ACC112 (cell line): Measurements from ENCODE around the gene POLR3GL.
A peak's percentile ranks its signal among the peaks of the same experiment; 100 is the strongest.

Experiments used
- H2AFZ ChIP-seq: fragments of 200-600 bp; sonication (generic); one replicate; pipeline ENCODE4 v1.6.0; 2017; ENCODE audit warnings: antibody characterized with exemption, low read length; ENCODE audit not compliant: unreplicated experiment
- H3K27ac ChIP-seq: fragments of 200-600 bp; sonication (generic); 2 replicates; pipeline ENCODE4 v1.5.1; 2014; ENCODE audit warnings: low read depth, mild to moderate bottlenecking, antibody characterized with exemption, low read length, moderate library complexity
- H3K27me3 ChIP-seq: fragments of 200-600 bp; sonication (generic); 2 replicates; pipeline ENCODE4 v1.6.1; 2014; ENCODE audit warnings: mild to moderate bottlenecking, antibody characterized with exemption, low read length, moderate library complexity, mixed read lengths; ENCODE audit not compliant: insufficient read depth
- H3K36me3 ChIP-seq: fragments of 200-600 bp; sonication (generic); 2 replicates; pipeline ENCODE4 v1.6.1; 2016; ENCODE audit warnings: mild to moderate bottlenecking, antibody characterized with exemption, low read length, moderate library complexity, mixed read lengths; ENCODE audit not compliant: insufficient read depth
- H3K4me1 ChIP-seq: fragments of 200-600 bp; sonication (generic); one replicate; pipeline ENCODE4 v1.6.1; 2016; ENCODE audit warnings: low read length, mixed read lengths; ENCODE audit not compliant: insufficient read depth, unreplicated experiment, control insufficient read depth
- H3K4me3 ChIP-seq: fragments of 200-600 bp; sonication (generic); 2 replicates; pipeline ENCODE4 v1.5.1; 2014; ENCODE audit warnings: mild to moderate bottlenecking, low read depth, low read length
- H3K79me2 ChIP-seq: fragments of 200-600 bp; sonication (generic); one replicate; pipeline ENCODE4 v1.6.0; 2016; ENCODE audit warnings: low read length; ENCODE audit not compliant: control insufficient read depth, unreplicated experiment, insufficient read depth

The POLR3GL gene

DNA sequence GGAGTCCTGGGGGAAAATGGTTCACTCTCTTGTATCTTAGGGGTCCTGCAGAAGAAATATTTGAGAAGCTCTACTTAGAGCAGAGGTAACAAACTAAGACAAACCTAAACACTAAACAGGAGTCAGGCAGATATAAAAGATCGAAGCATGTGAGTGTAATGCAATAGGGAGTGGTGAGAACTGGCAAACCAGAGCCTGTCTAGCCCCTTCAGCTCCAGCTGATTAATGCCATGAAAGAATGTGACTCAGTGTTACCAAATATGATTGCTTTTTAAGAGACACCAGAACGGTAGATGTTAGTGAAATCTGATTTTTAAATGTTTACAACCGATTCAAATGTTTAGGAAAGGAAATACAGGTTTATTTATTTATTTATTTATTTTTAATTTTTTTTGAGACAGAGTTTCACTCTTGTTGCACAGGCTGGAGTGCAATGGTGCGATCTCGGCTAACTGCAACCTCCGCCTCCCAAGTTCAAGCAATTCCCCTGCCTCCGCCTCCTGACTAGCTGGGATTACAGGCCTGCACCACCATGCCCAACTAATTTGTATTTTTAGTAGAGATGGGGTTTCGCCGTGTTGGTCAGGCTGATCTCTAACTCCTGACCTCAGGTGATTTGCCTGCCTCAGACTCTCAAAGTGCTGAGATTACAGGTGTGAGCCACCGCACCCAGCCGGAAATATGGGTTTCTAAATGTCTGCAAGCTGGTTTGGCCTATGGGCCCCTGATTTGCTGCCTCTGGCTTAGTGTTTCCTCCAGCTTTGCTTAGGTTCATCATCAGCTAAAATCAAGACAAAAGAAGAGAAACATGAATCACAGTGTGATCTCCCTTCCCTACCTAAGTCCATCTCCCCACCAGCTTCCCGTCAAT is 19.7 kb downstream of the POLR3GL start:
- Histone ChIP-seq H3K27ac (no peak overlapping the region), H3K4me1 (peaks cover 45% of the 10 kb centered on the region), H3K36me3 (no peaks in the 10 kb centered on the region), H3K27me3 (no peaks in the 10 kb centered on the region), H3K79me2 (no peaks in the 10 kb centered on the region), H2AFZ (no peak overlapping the region), H3K4me3 (no peak overlapping the region)

DNA sequence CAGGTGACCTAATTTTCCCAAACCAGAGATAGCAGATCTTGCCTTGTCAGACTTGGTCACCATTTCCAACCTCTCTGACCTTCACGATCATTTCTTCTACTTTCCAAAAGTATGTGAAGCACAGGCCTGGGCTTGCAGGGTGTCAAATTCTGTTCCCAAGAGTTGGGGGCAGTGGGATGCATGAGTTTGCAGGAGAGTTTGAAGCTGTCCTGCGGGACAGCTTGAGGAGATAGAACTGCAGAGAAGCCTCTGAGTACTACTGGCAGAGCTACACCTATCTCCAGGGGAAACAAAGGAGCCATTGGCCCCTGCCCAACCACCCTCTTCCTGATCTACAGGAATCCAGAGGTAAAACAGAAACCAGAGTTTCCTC is 20.6 kb downstream of the POLR3GL start:
- Histone ChIP-seq H3K27me3 (no peaks in the 10 kb centered on the region), H3K4me1 (peaks cover 37% of the 10 kb centered on the region), H3K27ac (peak overlapping the region; percentile 70), H2AFZ (peak overlapping the region; percentile 16), H3K36me3 (no peaks in the 10 kb centered on the region), H3K4me3 (no peak overlapping the region), H3K79me2 (no peaks in the 10 kb centered on the region)

DNA sequence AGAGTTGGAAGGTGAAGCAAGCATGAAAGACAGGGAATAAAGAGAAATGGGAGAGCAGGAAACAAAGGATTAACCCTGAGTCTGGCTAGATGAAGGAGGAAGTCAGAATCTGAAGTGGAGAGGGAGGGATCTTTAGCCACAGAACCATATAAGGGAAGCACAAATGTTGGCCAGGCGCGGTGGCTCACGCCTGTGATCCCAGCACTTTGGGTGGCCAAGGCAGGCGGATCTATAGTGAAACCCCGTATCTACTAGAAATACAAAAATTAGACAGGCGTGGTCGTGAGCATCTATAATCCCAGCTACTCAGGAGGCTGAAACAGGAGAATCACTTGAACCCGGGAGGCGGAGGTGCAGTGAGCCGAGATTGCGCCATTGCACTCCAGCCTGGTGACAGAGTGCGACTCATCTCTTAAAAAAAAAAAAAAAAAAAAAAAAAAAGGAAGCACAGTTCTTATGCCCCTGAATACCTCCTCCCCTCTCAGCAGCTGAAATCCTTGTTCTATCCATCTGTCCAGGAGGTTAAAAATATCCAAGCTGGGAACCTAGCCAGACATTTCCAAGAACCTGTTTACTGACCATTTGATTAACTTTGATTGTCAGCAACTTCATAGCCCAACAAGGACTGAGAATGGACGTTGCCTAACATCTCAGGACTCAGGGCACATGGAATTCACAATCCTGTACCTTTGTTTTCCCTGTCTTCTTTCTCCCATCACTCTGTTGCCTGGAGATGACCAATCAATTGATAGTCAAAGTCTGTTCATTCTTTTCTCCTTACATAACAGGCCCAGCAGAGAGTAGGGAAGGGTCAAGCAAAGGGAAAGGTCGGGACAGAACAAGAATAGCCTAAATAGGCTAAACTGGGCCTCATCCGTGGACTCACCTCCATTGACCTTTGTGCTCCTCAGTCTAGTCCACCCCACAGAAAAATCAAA is 21.3 kb downstream of the POLR3GL start:
- Histone ChIP-seq H3K79me2 (no peaks in the 10 kb centered on the region), H3K36me3 (no peaks in the 10 kb centered on the region), H3K4me3 (no peak overlapping the region), H3K4me1 (peaks cover 31% of the 10 kb centered on the region), H3K27ac (peak overlapping the region; percentile 70), H2AFZ (peak overlapping the region; percentile 16), H3K27me3 (no peaks in the 10 kb centered on the region)

DNA sequence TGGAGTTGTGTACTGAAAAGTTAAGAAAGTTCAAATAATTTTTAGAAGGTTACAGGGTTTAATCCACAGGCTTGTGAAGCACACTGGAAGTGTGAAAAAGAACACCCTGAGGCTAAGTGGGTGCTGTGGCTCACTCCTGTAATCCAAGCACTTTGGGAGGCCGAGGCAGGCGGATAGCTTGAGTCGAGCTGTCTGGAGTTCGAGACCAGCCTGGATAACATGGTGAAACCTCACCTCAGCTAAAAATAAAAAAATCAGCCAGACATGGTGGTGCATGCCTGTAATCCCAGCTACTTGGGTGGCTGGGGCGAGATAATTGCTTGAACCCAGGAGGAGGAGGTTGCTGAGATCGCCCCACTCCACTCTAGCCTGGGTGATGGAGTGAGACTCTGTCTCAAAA is 22.1 kb downstream of the POLR3GL start:
- no peaks in the 10 kb centered on the region for H3K79me2 ChIP-seq
- H3K4me3 ChIP-seq: no peak overlapping the region
- no peak overlapping the region for H2AFZ ChIP-seq
- H3K4me1 ChIP-seq: peaks cover 30% of the 10 kb centered on the region
- no peaks in the 10 kb centered on the region for H3K27me3 ChIP-seq
- H3K27ac ChIP-seq: peak overlapping the region; percentile 70
- no peaks in the 10 kb centered on the region; the same call in 1 of the 2 replicates for H3K36me3 ChIP-seq

DNA sequence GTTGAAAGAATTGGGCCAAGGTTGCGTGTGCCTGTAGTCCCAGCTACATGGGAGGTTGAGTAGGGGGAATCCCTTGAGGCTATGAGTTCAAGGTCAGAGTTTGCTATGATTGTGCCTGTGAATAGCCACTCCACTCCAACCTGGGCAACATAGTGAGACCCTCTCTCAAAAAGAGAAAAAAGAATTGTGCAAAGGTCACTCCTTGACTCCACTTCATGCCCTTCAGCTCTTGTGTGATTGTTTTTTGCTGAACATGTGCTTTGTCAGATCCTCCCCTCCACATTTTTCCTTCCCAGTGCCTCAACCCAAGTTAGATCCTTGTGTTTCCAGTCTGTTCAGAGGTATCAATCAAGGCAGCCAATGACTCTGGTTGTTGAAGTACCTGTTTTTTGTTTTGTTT is 23.4 kb downstream of the POLR3GL start:
- no peak overlapping the region for H3K4me3 ChIP-seq
- no peaks in the 10 kb centered on the region for H3K27me3 ChIP-seq

DNA sequence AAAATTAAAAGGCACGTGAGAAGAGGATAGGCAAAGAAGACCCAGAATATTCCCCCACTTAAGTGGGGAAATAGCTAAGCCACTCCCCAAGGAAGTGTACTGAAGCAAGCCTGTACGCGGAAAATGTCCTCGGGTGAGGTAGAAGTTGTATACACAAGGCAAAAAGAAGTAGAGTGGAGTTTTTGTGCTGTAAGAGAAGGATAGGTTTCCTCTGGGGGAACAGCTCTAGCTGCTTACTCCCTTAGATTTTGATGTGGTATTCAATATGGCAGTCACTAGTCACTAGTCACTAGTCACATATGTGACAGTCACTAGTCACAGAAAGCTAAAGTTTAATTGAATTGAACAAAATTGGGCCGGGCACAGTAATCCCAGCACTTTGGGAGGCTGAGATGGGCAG is 24.3 kb downstream of the POLR3GL start:
- Histone ChIP-seq H3K79me2 (peaks cover 9% of the 10 kb centered on the region), H3K4me3 (no peak overlapping the region), H3K27me3 (no peaks in the 10 kb centered on the region), H3K4me1 (peaks cover 30% of the 10 kb centered on the region), H2AFZ (no peak overlapping the region), H3K27ac (no peak overlapping the region), H3K36me3 (peaks cover 14% of the 10 kb centered on the region)

More for the DNA sequence above, 23.4 kb downstream of the POLR3GL start:
- Histone ChIP-seq H3K79me2 (peaks cover 1% of the 10 kb centered on the region), H3K4me1 (peaks cover 27% of the 10 kb centered on the region), H3K27ac (no peak overlapping the region), H2AFZ (no peak overlapping the region), H3K36me3 (peaks cover 5% of the 10 kb centered on the region)

DNA sequence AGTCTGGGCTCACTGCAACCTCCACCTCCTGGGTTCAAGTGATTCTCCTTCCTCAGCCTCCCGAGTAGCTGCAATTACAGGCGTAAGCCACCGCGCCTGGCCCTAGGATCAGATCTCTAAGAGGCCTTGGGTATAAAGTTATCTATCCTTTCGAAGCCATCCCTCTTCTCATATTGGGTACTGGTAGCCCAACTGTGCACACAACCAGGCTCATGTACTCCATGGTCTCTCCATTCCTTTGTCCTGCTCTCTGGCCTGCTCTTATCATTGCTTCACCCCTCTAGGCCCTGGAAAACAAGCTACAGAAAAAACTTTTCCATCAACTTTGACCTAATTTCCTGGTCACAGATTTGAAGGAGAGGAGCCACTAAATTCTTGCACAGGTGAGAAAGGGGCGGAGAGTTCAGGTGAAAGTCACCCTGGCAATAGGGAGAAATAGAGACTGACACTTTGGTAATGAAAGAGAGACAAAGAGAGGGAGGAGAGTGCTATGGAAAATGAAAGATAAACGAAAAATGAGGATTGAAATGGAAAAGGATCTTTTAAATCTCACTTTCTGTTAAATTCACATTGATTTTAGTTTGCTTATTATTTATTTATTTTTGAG is 25.9 kb downstream of the POLR3GL start:
- Histone ChIP-seq H3K79me2 (peaks cover 24% of the 10 kb centered on the region), H2AFZ (no peak overlapping the region), H3K27me3 (no peaks in the 10 kb centered on the region), H3K27ac (peak overlapping the region; percentile 12; the same call in 1 of the 2 replicates), H3K36me3 (peaks cover 29% of the 10 kb centered on the region), H3K4me1 (peaks cover 27% of the 10 kb centered on the region), H3K4me3 (no peak overlapping the region)

DNA sequence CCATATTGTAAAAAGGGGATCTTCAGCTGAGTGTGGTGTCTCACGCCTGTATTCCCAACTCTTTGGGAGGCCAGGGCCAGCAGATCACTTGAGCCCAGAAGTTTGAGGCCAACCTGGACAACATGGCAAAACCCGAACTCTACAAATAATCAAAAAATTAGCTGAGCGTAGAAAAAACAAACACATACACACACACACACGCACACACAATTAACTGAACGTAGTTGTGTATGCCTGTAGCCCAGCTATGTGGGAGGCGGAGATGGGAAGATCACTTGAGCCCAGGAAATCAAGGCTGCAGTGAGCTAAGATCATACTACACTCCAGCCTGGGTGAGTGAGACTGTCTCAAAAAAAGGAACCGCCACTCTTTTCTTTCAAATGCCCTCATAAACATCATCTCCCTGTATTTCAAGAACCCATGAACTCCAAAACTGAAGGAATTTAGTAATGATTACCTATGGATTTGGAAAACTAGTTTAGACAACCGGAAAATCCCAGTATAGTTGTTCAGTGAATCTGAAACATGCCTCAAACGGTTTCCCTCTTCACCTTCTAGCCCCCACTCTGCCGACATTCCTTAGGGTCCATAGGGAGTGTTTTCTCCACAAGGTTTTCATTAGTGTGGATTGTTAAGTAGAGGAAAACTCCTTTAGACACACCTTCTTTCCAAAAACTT is 27.4 kb downstream of the POLR3GL start:
- Histone ChIP-seq H3K79me2 (peaks cover 36% of the 10 kb centered on the region), H2AFZ (no peak overlapping the region), H3K4me3 (peak overlapping the region; percentile 85), H3K36me3 (peaks cover 34% of the 10 kb centered on the region), H3K4me1 (peaks cover 16% of the 10 kb centered on the region), H3K27ac (peak overlapping the region; percentile 35), H3K27me3 (no peaks in the 10 kb centered on the region)

DNA sequence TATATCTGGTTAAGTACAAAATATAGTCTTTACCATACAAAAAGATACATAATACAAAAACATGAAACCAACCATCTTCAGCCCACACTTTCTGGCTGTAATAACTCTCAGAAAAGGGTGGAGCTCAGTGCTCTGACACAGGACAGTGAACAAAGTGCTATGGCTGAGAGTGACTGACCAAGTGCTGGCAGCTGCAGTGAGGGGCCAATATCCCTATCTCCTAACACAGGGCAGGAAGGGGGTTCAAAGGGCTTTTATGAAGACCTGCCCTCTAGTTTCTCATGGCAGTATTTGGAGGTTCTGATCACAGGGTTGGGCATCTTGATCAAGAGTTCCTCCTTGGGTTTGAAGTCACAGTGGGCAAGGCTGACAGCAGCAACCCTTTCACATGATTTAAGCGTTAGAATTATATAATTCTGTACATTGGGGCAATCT is 28.0 kb downstream of the POLR3GL start:
- peaks cover 20% of the 10 kb centered on the region for H3K4me1 ChIP-seq
- no peaks in the 10 kb centered on the region for H3K27me3 ChIP-seq
- H2AFZ ChIP-seq: no peak overlapping the region
- peak overlapping the region; percentile 35; the same call in 1 of the 2 replicates for H3K27ac ChIP-seq
- H3K4me3 ChIP-seq: peak overlapping the region; percentile 85
- H3K36me3 ChIP-seq: peaks cover 34% of the 10 kb centered on the region
- H3K79me2 ChIP-seq: peaks cover 37% of the 10 kb centered on the region
